CD14-positive monocyte (primary cell): Measurements from ENCODE around the gene TBX10. TPM values are rescaled to one million over a fixed set of nuclear protein-coding genes. Genes with fewer than 3 reads are reported as not detected.

Experiments
- DNase-seq, 3 donors: peaks; one replicate each; pipeline ENCODE4 v3.0.0-alpha.2; 2011 to 2022
- H2AFZ ChIP-seq: 2 replicates; pipeline ENCODE4 v1.6.0; 2012; ENCODE audit warnings: mild to moderate bottlenecking, low read depth, low read length, inconsistent platforms; ENCODE audit not compliant: insufficient read depth, poor library complexity, severe bottlenecking
- H3K27ac ChIP-seq, 2 donors: 1 replicate in 1 of 2; 2 replicates in 1 of 2; pipeline ENCODE4 v1.5.1; 2012 to 2013; ENCODE audit warnings: low read length in 2 of 2, control low read depth in 1 of 2, inconsistent platforms in 1 of 2, low read depth in 1 of 2, mild to moderate bottlenecking in 1 of 2
- H3K27me3 ChIP-seq, 2 donors: one replicate each; pipeline versions ENCODE4 v1.6.0 to v1.6.1; 2011 to 2013; ENCODE audit warnings: low read length in 2 of 2; ENCODE audit not compliant: control insufficient read depth in 2 of 2, insufficient read depth in 2 of 2
- H3K36me3 ChIP-seq, 2 donors: replicated peaks in 1 of 2; 1 replicate in 1 of 2; 2 replicates in 1 of 2; pipeline versions ENCODE4 v1.5.1 to v1.6.1; 2012 to 2013; ENCODE audit warnings: low read length in 2 of 2, control low read depth in 1 of 2, inconsistent platforms in 1 of 2, mild to moderate bottlenecking in 1 of 2; ENCODE audit not compliant: insufficient read depth in 2 of 2, control insufficient read depth in 1 of 2
- H3K4me1 ChIP-seq, 2 donors: 1 replicate in 1 of 2; 2 replicates in 1 of 2; pipeline versions ENCODE4 v1.5.1 to v1.6.1; 2012 to 2013; ENCODE audit warnings: low read length in 2 of 2, control low read depth in 1 of 2, inconsistent platforms in 1 of 2, mild to moderate bottlenecking in 1 of 2, moderate library complexity in 1 of 2; ENCODE audit not compliant: insufficient read depth in 2 of 2, control insufficient read depth in 1 of 2
- H3K4me2 ChIP-seq: replicated peaks from 2 replicates; pipeline ENCODE3; 2012; ENCODE audit warnings: low read length, moderate library complexity, mild to moderate bottlenecking; ENCODE audit not compliant: poor library complexity, severe bottlenecking; ENCODE audit errors: extremely low read depth
- H3K4me3 ChIP-seq, 3 experiments: fragments of 200-600 bp in 1 of 3; sonication (generic) in 1 of 3; replicated peaks in 1 of 3; 1 replicate in 2 of 3; 2 replicates in 1 of 3; pipeline ENCODE4 v1.5.1; 2011 to 2013; ENCODE audit warnings: low read length in 3 of 3, mild to moderate bottlenecking in 3 of 3, control low read depth in 2 of 3, low read depth in 2 of 3, inconsistent platforms in 1 of 3, moderate library complexity in 1 of 3
- H3K79me2 ChIP-seq: 2 replicates; pipeline ENCODE4 v1.6.0; 2012; ENCODE audit warnings: mild to moderate bottlenecking, control low read depth, inconsistent platforms, low read length, moderate library complexity; ENCODE audit not compliant: insufficient read depth
- H3K9ac ChIP-seq: 2 replicates; pipeline ENCODE4 v1.6.0; 2017; ENCODE audit warnings: low read length, mild to moderate bottlenecking; ENCODE audit not compliant: insufficient read depth, poor library complexity, severe bottlenecking
- H3K9me3 ChIP-seq, 2 donors: replicated peaks in 1 of 2; 1 replicate in 1 of 2; 2 replicates in 1 of 2; pipeline versions ENCODE4 v1.5.1 to v1.6.1; 2012 to 2013; ENCODE audit warnings: low read length in 2 of 2, control low read depth in 1 of 2; ENCODE audit not compliant: control insufficient read depth in 1 of 2, insufficient read depth in 1 of 2
- H4K20me1 ChIP-seq: 2 replicates; pipeline ENCODE4 v1.6.0; 2012; ENCODE audit warnings: mild to moderate bottlenecking, low read length, control low read depth, moderate library complexity; ENCODE audit not compliant: insufficient read depth
- H3K27ac Mint-ChIP-seq, 7 donors: one replicate each; pipeline ENCODE4 v1.8.0; 2020; ENCODE audit warnings: mild to moderate bottlenecking in 7 of 7, mixed read lengths in 7 of 7, moderate library complexity in 6 of 7, inconsistent platforms in 2 of 7
- H3K27me3 Mint-ChIP-seq, 3 donors: one replicate each; pipeline ENCODE4 v1.8.0; 2021 to 2022; ENCODE audit warnings: low read depth in 3 of 3, mild to moderate bottlenecking in 3 of 3, mixed read lengths in 3 of 3, moderate library complexity in 3 of 3, inconsistent platforms in 1 of 3
- H3K36me3 Mint-ChIP-seq, 2 donors: one replicate each; pipeline ENCODE4 v1.8.0; 2020; ENCODE audit warnings: mixed read lengths in 2 of 2, inconsistent platforms in 1 of 2, mild to moderate bottlenecking in 1 of 2
- H3K4me1 Mint-ChIP-seq: one replicate; pipeline ENCODE4 v1.8.0; 2020; ENCODE audit warnings: mild to moderate bottlenecking, mixed read lengths
- H3K4me3 Mint-ChIP-seq, 2 donors: one replicate each; pipeline ENCODE4 v1.8.0; 2020; ENCODE audit warnings: mild to moderate bottlenecking in 2 of 2, mixed read lengths in 2 of 2, moderate library complexity in 1 of 2
- H3K9me3 Mint-ChIP-seq, 7 donors: one replicate each; pipeline ENCODE4 v1.8.0; 2020 to 2022; ENCODE audit warnings: mixed read lengths in 7 of 7, mild to moderate bottlenecking in 6 of 7, moderate library complexity in 6 of 7, inconsistent platforms in 2 of 7
- CTCF ChIP-seq: fragments of 200-600 bp; IDR thresholded peaks from one replicate; pipeline ENCODE4 v1.8.0; 2022; ENCODE audit warnings: antibody characterized with exemption, mild to moderate bottlenecking
- WGBS: methylation state at CpG from one replicate; pipeline ENCODE4 v1.1.5; 2013; ENCODE audit warnings: missing lambda C conversion rate; ENCODE audit not compliant: insufficient coverage; 5-methylcytosine and 5-hydroxymethylcytosine counted together
- intact Hi-C, 2 donors: fragments of 100-400 bp; cut with micrococcal nuclease; formaldehyde crosslinking; loops; one replicate each; pipeline versions ENCODE4 v1.15.0 to v1.15.1; 2023
- polyA plus RNA-seq, 3 donors: library from polyadenylated mRNA; depleted of rRNA in 1 of 3; unstranded in 2 of 3; stranded (reverse) in 1 of 3; fragments of 300-500 nt in 2 of 3; fragments of >200 nt in 1 of 3; fragmentation: Illumina TruSeq in 2 of 3; gene quantifications; 1 replicate in 2 of 3; 2 replicates in 1 of 3; pipeline ENCODE4 v1.2.3, GENCODE V29; 2012 to 2021

The TBX10 gene
- polyA plus RNA-seq, 3 donors = not detected

GRCh38 chr11:67673358-67673757 lies 33.8 kb upstream of the TBX10 start:
- intact Hi-C loops = no loop called here

GRCh38 chr11:67671211-67671520 lies 31.6 kb upstream of the TBX10 start:
- Histone ChIP-seq H4K20me1 (no peaks in the 10 kb centered on the region), H3K79me2 (no peaks in the 10 kb centered on the region), H3K9ac (no peak overlapping the region), H3K36me3 (no peaks in the 10 kb centered on the region), H2AFZ (no peak overlapping the region), H3K4me1 (no peaks in the 10 kb centered on the region), H3K27me3 (no peaks in the 10 kb centered on the region), H3K4me2 (no peak overlapping the region), H3K9me3 (no peaks in the 10 kb centered on the region), H3K4me3 (no peak overlapping the region), H3K27ac (no peak overlapping the region)
- no peaks in the 10 kb centered on the region for H3K36me3 Mint-ChIP-seq
- no peak for DNase-seq
- no peak for TF ChIP-seq CTCF
- peaks cover 0 to 2% (median 1%) of the 10 kb centered on the region in 3 donors for H3K27me3 Mint-ChIP-seq
- H3K4me1 Mint-ChIP-seq = no peaks in the 10 kb centered on the region
- no peak overlapping the region for H3K27ac Mint-ChIP-seq
- peaks cover 0 to 9% (median 3%) of the 10 kb centered on the region in 7 donors for H3K9me3 Mint-ChIP-seq
- 37% methylated on average over 6 of the region's 8 CpGs for WGBS
- H3K4me3 Mint-ChIP-seq = no peak overlapping the region
- intact Hi-C loops = no loop called here

More at GRCh38 chr11:67673358-67673757, 33.8 kb upstream of the TBX10 start:
- Histone ChIP-seq H3K79me2 (no peaks in the 10 kb centered on the region), H2AFZ (no peak overlapping the region), H4K20me1 (no peaks in the 10 kb centered on the region), H3K36me3 (no peaks in the 10 kb centered on the region), H3K4me1 (no peaks in the 10 kb centered on the region), H3K9ac (no peak overlapping the region), H3K27me3 (no peaks in the 10 kb centered on the region), H3K27ac (no peak overlapping the region), H3K9me3 (no peaks in the 10 kb centered on the region), H3K4me3 (no peak overlapping the region), H3K4me2 (no peak overlapping the region)
- no peak for TF ChIP-seq CTCF
- peaks cover 0 to 2% (median 1%) of the 10 kb centered on the region in 3 donors for H3K27me3 Mint-ChIP-seq
- peaks cover 0 to 10% (median 5%) of the 10 kb centered on the region in 7 donors for H3K9me3 Mint-ChIP-seq
- DNase-seq = no peak
- no peak overlapping the region for H3K27ac Mint-ChIP-seq
- no peaks in the 10 kb centered on the region for H3K4me1 Mint-ChIP-seq
- H3K4me3 Mint-ChIP-seq = no peak overlapping the region
- no peaks in the 10 kb centered on the region for H3K36me3 Mint-ChIP-seq
- WGBS = 81% methylated on average over 2 of the region's 7 CpGs
